ENCODE data around the gene CDX2.

CDX2 gene

DNA sequence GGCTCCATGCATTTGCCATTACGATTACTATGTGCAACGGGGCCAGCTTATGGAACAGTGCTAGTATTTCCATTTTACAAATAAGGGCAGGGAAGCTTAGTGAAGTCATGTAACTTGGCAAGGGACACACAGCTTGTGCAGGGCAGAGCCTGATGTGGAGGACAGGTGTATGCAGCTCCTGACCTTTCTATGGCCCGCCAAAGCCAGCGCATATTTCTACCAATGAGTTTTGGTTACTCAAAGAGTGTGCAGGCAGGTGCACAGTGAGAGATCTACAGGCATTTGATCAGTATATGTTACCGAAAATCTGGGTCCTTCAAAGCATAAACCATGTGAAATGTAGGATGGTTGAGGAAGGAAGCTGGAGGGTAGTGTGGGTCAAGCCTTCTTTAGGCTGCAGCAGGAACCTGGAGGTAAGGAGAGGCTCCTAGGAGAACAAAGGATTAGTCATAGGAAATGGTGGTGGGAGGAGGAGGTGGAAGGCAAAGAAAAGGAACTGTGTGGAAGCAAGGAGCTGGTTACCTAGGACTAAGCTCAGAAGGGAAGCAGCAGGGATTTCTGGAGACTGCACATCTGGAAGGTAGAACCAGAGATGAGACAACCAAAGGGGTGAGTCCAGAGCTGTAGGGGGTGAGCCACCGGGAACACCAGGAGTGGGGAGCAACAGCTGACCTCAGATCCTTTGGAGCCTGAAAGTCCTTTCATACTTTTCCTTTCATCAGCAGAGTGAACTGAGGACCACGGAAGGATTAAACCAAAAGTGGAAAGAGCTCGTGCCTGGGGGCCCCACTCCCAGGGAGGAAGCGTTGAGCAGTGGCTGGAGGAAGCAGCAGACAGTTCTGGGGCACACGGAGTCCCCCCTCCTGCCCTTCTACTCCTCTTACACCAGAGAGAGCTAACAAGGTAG is 53.6 kb downstream of the CDX2 start:
- DNase-seq = no peak

GRCh38 chr13:27913160-27913559 is 56.0 kb downstream of the CDX2 start:
- no peak for DNase-seq

- no peak for DNase-seq
Observed at GRCh38 chr13:27911521-27911920, 57.6 kb downstream of the CDX2 start.
